SU-DHL-6 (cell line): Measurements from ENCODE around the gene WNT9A.

Source experiments
- H2AFZ ChIP-seq: fragments of 200-600 bp; sonication (generic); 2 replicates; pipeline ENCODE4 v1.6.1; 2014; ENCODE audit warnings: low read depth, mild to moderate bottlenecking, moderate library complexity, mixed read lengths, antibody characterized with exemption, low read length; ENCODE audit not compliant: severe bottlenecking
- H3F3A ChIP-seq: fragments of 200-600 bp; shearing (Covaris generic); 2 replicates; pipeline ENCODE4 v1.6.0; 2016; ENCODE audit warnings: antibody characterized with exemption, mild to moderate bottlenecking; ENCODE audit not compliant: insufficient read depth
- H3K27ac ChIP-seq: fragments of 200-600 bp; sonication (generic); 2 replicates; pipeline ENCODE4 v1.5.1; 2016; ENCODE audit warnings: low read depth, mild to moderate bottlenecking, low read length, moderate library complexity, mixed read lengths
- H3K27me3 ChIP-seq: fragments of 200-600 bp; sonication (generic), shearing (Covaris generic); 2 replicates; pipeline ENCODE4 v1.6.0; 2014; ENCODE audit warnings: mild to moderate bottlenecking, low read length
- H3K36me3 ChIP-seq: fragments of 200-600 bp; sonication (generic); 2 replicates; pipeline ENCODE4 v1.6.1; 2014; ENCODE audit warnings: mild to moderate bottlenecking, low read length, mixed read lengths
- H3K4me2 ChIP-seq: fragments of 300-600, 200-600 bp; shearing (Covaris generic), sonication (generic); 2 replicates; pipeline ENCODE4 v1.6.0; 2014; ENCODE audit warnings: low read length, low read depth, mild to moderate bottlenecking; ENCODE audit not compliant: poor library complexity, severe bottlenecking
- H3K4me3 ChIP-seq: fragments of 200-600 bp; sonication (generic); 2 replicates; pipeline ENCODE4 v1.5.1; 2014; ENCODE audit warnings: antibody characterized with exemption, low read length, mild to moderate bottlenecking, mixed read lengths; ENCODE audit not compliant: insufficient read depth, poor library complexity, severe bottlenecking
- H3K79me2 ChIP-seq: fragments of 200-600 bp; sonication (generic); 2 replicates; pipeline ENCODE4 v1.6.1; 2014; ENCODE audit warnings: mild to moderate bottlenecking, low read length, moderate library complexity; ENCODE audit not compliant: insufficient read depth
- H3K9ac ChIP-seq: fragments of 200-600 bp; sonication (generic); 2 replicates; pipeline ENCODE4 v1.7.0; 2014; ENCODE audit warnings: mild to moderate bottlenecking, low read length
- H3K9me2 ChIP-seq: fragments of 200-600 bp; sonication (generic); replicated peaks from 2 replicates; pipeline ENCODE4 v1.6.1; 2014; ENCODE audit warnings: low read length; ENCODE audit not compliant: insufficient read depth
- H3K9me3 ChIP-seq: fragments of 200-600 bp; sonication (generic); 2 replicates; pipeline ENCODE4 v1.6.1; 2014; ENCODE audit warnings: low read length, mixed read lengths; ENCODE audit not compliant: insufficient read depth
- H4K20me1 ChIP-seq: fragments of 200-600 bp; sonication (generic); 2 replicates; pipeline ENCODE4 v1.6.1; 2014; ENCODE audit warnings: low read depth, mild to moderate bottlenecking, antibody characterized with exemption, low read length, moderate library complexity, mixed read lengths
- CTCF ChIP-seq: fragments of 200-600 bp; sonication (generic); IDR thresholded peaks from one replicate; pipeline ENCODE4 v1.5.1; 2017; ENCODE audit warnings: antibody characterized with exemption, mild to moderate bottlenecking, low read length, moderate library complexity; ENCODE audit not compliant: insufficient read depth, poor library complexity, severe bottlenecking
- EZH2phosphoT487 ChIP-seq: fragments of 200-600 bp; sonication (generic), shearing (Covaris generic); conservative IDR thresholded peaks from 2 replicates; pipeline ENCODE4 v1.6.1; 2018; ENCODE audit warnings: mild to moderate bottlenecking, antibody characterized with exemption, low read length, moderate library complexity, mixed read lengths

The WNT9A gene

DNA sequence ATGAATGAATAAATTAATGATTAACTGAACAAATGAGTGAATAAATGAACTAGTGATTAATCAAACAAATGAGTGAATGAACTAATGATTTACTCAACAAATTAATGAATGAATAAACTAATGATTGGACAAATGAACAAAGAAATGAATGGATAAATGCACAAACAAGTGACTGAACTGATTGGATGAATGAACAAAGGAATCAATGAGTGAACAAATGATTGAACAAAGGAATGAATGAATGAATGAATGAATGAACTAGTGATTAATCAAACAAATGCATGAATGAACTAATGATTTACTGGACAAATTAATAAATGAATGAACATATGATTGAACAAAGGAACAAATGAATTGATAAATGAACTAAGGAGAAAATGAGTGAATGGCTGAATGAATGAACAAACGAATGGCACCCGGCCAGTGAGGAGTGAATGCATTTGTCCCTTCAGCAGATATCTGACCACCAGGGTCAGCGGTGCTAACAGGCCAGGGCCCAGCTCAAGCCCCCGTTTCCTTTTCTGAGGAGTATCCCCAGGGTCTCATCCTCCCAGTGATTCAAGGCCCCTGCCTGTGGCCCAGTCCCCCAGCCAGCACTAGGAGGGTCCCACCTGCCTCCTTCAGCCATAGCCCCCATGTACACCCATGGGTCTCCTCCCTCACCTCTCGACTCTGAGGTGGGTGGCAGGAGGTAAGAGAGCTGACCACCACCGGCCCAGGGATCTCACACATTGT lies 49.9 kb downstream of the WNT9A start:
- H3K9me3 ChIP-seq = no peaks in the 10 kb centered on the region
- H3F3A ChIP-seq = no peaks in the 10 kb centered on the region
- no peaks in the 10 kb centered on the region for H3K9me2 ChIP-seq
- no peak overlapping the region for H3K27ac ChIP-seq
- no peaks in the 10 kb centered on the region for H4K20me1 ChIP-seq
- no peak overlapping the region for H2AFZ ChIP-seq
- H3K9ac ChIP-seq = no peak overlapping the region
- TF ChIP-seq EZH2phosphoT487 (no peak), CTCF (no peak)
- H3K4me2 ChIP-seq = no peak overlapping the region
- H3K79me2 ChIP-seq = no peaks in the 10 kb centered on the region
- no peaks in the 10 kb centered on the region for H3K36me3 ChIP-seq
- H3K27me3 ChIP-seq = no peaks in the 10 kb centered on the region
- H3K4me3 ChIP-seq = no peak overlapping the region

DNA sequence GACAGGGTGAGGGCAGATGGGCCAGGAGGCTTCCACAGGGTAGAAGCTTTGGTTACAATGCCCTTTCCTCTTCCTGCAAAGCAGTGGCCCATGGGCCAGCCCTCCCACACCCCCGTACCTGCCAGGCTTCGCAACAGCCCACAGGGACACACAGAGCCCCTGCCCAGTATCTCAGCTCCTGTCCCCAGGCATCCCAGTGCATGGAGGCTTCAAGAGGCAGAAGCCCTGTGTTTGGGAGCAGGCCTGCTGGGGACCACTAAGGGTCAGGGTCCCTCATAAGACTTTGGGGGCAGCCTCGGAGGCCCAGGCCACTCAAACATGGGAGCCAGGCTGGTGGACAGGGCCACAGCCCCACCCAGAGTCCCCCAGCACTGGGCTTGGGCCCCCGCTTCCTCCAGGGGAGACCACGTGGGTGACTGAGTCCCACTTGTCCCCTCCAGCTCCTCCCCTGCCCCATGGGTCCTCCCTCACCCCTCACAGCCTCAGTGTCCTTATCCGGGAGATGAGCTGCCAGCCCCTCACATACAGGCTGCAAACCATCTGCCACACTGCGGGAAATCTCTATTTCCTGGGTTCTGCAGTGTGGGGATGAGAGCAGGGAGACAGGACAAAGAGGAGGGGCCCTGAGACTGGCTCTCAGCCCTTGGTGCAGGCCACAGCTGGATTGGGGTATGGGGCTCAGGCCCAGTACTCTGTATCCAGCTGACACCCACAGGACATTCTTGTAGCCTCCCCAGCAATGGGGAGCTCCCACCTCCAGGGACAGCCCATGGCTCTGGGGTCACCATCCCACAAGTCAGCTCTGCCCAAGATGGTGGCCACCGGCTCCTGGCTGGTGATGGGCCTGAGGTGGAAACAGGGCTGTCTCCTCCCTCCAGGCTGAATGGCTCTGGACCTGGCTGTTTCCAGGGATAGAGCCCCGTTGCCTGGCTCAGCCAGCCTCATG lies 50.7 kb downstream of the WNT9A start:
- Histone ChIP-seq H3K9me3 (no peaks in the 10 kb centered on the region), H3K4me3 (no peak overlapping the region), H3K27me3 (no peaks in the 10 kb centered on the region), H3K36me3 (no peaks in the 10 kb centered on the region), H3K9ac (no peak overlapping the region), H3K27ac (no peak overlapping the region), H3K79me2 (no peaks in the 10 kb centered on the region), H3K9me2 (no peaks in the 10 kb centered on the region), H3K4me2 (no peak overlapping the region), H4K20me1 (no peaks in the 10 kb centered on the region), H3F3A (no peaks in the 10 kb centered on the region), H2AFZ (no peak overlapping the region)
- no peak for TF ChIP-seq EZH2phosphoT487
- no peak for TF ChIP-seq CTCF

GRCh38 chr1:227895828-227896685 lies 51.7 kb downstream of the WNT9A start:
- Histone ChIP-seq H3K9me2 (no peaks in the 10 kb centered on the region), H3K36me3 (no peaks in the 10 kb centered on the region), H3F3A (no peaks in the 10 kb centered on the region), H3K79me2 (no peaks in the 10 kb centered on the region), H2AFZ (no peak overlapping the region), H3K4me2 (no peak overlapping the region), H4K20me1 (no peaks in the 10 kb centered on the region), H3K27me3 (no peaks in the 10 kb centered on the region), H3K4me3 (no peak overlapping the region), H3K27ac (no peak overlapping the region), H3K9ac (no peak overlapping the region), H3K9me3 (no peaks in the 10 kb centered on the region)
- TF ChIP-seq EZH2phosphoT487 = no peak
- no peak for TF ChIP-seq CTCF
